Retinal pigment epithelial cell (primary cell): ENCODE measurements around the gene DPEP3.

ENCODE experiments used
- DNase-seq: peaks from one replicate; pipeline ENCODE4 v3.0.0-alpha.2; 2010; ENCODE audit warnings: low read depth
- H3K4me3 ChIP-seq: 2 replicates; pipeline ENCODE4 v1.5.1; 2011; ENCODE audit warnings: mild to moderate bottlenecking, low read length, control low read depth, moderate library complexity
- TF ChIP-seq, protein P1 (sequence below): conservative IDR thresholded peaks from 2 replicates; pipeline ENCODE4 v1.5.1; 2011; ENCODE audit warnings: low read depth, low read length, control low read depth, inconsistent platforms

The DPEP3 gene

GRCh38 chr16:67963662-67964321 is 16.5 kb downstream of the DPEP3 start:
- H3K4me3 ChIP-seq: no peak overlapping the region
- TF ChIP-seq, protein P1, sequence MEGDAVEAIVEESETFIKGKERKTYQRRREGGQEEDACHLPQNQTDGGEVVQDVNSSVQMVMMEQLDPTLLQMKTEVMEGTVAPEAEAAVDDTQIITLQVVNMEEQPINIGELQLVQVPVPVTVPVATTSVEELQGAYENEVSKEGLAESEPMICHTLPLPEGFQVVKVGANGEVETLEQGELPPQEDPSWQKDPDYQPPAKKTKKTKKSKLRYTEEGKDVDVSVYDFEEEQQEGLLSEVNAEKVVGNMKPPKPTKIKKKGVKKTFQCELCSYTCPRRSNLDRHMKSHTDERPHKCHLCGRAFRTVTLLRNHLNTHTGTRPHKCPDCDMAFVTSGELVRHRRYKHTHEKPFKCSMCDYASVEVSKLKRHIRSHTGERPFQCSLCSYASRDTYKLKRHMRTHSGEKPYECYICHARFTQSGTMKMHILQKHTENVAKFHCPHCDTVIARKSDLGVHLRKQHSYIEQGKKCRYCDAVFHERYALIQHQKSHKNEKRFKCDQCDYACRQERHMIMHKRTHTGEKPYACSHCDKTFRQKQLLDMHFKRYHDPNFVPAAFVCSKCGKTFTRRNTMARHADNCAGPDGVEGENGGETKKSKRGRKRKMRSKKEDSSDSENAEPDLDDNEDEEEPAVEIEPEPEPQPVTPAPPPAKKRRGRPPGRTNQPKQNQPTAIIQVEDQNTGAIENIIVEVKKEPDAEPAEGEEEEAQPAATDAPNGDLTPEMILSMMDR: no peak
- DNase-seq: no peak

DNA sequence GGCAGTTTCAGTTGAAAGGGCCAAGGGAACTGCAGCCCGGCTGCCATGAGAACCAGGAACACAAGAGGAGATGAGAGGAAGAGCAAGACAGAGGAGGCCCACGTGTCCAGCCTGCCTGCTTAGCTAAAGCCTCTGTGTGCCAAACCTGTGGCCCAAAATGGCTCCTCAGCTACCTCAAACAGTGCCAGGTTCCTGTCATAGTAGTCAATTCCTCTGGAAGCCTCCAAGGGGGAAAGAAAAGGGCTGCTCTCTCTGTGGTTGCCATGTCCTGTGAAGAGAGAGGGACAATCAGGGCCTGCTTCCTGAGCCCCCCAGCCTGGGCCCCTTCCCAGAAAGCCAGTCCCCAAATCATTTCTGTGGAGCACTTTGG is 17.0 kb downstream of the DPEP3 start:
- no peak for DNase-seq
- no peak overlapping the region for H3K4me3 ChIP-seq
- TF ChIP-seq, protein P1: no peak

DNA sequence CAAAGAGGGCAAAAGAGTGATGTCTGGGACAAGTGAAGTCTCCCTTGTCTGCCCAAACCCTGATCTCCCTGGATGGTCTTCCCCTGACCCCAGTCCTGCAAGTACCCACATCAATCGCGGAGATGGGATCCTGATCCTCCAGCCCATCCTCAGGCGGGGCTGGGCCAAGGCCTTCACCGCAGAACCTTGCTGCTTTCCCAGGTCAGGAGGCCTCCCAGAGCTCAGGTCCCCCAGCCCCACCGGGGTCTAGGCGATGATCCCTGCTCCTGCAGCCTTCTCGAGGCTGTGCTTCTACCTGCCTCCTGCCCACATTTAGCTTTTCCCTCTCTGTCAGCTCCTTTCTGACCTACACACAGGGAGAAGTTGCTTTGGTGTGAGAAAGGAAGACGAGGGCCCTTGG is 18.2 kb downstream of the DPEP3 start:
- TF ChIP-seq, protein P1: no peak
- no peak overlapping the region for H3K4me3 ChIP-seq
- no peak for DNase-seq

- H3K4me3 ChIP-seq: no peak overlapping the region
- no peak for DNase-seq
- TF ChIP-seq, protein P1: no peak
Observed at GRCh38 chr16:67961551-67961957, 18.7 kb downstream of the DPEP3 start.

GRCh38 chr16:67959536-67960329 is 20.6 kb downstream of the DPEP3 start:
- TF ChIP-seq, protein P1: no peak

GRCh38 chr16:67957622-67958021 is 22.7 kb downstream of the DPEP3 start:
- no peak overlapping the region for H3K4me3 ChIP-seq
- no peak for DNase-seq
- TF ChIP-seq, protein P1: no peak

More at GRCh38 chr16:67959536-67960329, 20.6 kb downstream of the DPEP3 start:
- DNase-seq: no peak
- no peak overlapping the region for H3K4me3 ChIP-seq
